Memory B cell (primary cell): ENCODE measurements around the gene C11orf54.
A peak's percentile ranks its signal among the peaks of the same experiment; 100 is the strongest.

Experiments used
- ATAC-seq: fragments of 150-1000 bp; cut with Tn5 transposase; 2 replicates; pipeline ENCODE4 v1.10.0; 2021; ENCODE audit warnings: low read depth, mild to moderate bottlenecking, moderate library complexity
- DNase-seq, 2 donors: peaks; one replicate each; pipeline ENCODE4 v3.0.0; 2022; ENCODE audit warnings: low spot score in 2 of 2
- H3K27ac Mint-ChIP-seq: one replicate; pipeline ENCODE4 v1.8.0; 2022; ENCODE audit warnings: mild to moderate bottlenecking, moderate library complexity, mixed read lengths
- H3K27me3 Mint-ChIP-seq: one replicate; pipeline ENCODE4 v1.8.0; 2022; ENCODE audit warnings: mixed read lengths
- H3K36me3 Mint-ChIP-seq: one replicate; pipeline ENCODE4 v1.8.0; 2022; ENCODE audit warnings: mild to moderate bottlenecking, mixed read lengths
- H3K4me1 Mint-ChIP-seq: one replicate; pipeline ENCODE4 v1.8.0; 2022; ENCODE audit warnings: mixed read lengths
- H3K4me3 Mint-ChIP-seq: one replicate; pipeline ENCODE4 v1.8.0; 2022; ENCODE audit warnings: mild to moderate bottlenecking, moderate library complexity, mixed read lengths
- H3K9me3 Mint-ChIP-seq: one replicate; pipeline ENCODE4 v1.8.0; 2022; ENCODE audit warnings: mixed read lengths

C11orf54 gene

DNA sequence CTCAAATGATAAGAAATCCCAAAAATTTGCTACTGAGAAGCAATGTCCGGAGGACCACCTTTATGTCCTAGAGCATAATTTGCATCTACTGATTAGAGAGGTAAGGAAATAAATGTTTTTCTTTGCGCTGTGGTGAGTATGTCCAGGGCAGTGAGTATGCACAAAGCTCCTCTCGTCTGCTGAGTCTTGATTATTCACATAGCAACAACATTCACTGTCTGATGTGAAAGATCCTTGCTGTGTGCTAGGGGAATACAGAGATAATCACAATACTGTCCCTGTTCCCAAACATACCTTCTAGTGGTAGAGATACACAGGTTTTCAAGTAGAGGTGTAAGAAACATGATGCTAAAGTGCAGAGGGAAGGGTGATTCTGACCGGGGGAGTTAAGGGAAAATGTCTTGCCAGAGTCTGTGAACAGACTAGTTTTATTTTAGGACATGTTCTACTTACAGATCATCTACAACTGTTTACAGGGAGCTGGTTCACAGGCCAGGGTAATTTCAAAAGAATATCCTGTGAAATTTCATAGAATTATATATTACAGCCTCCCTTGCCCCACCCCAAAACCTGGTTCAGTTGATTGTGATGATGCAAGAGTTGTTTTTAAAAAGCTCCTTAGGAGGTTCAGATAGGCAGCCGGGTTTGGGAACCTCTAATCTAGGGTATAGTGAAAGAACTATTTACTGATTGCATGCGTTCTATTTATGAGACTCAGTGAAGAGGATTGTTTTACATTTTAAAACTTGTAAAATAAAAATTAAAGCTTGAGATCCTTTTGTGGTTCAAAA is 55.2 kb downstream of the C11orf54 start:
- Mint-ChIP-seq H3K4me3 (no peak overlapping the region), H3K9me3 (no peaks in the 10 kb centered on the region), H3K4me1 (no peaks in the 10 kb centered on the region), H3K36me3 (peaks cover 16% of the 10 kb centered on the region), H3K27ac (no peak overlapping the region), H3K27me3 (no peaks in the 10 kb centered on the region)
- DNase-seq (no peak), ATAC-seq (no peak)

DNA sequence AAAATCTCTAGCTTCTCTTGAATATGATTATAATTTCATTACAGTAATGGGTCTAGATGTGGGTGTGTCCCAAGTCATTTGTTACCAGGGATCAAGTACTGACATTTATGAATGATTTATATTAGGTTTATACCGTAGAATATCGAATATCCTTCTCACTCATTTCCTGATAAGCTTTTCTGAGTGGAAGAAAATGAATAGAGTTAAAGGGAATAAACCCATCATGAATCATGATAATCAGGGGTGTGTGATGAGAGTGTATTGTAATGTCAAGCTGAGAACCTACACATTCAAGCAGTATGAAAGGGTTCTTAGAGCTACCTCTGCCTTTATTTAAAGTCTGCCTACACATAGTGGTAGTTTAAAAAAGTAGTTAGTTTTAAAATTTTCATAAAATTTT is 59.9 kb downstream of the C11orf54 start:
- Mint-ChIP-seq H3K36me3 (peaks cover 35% of the 10 kb centered on the region), H3K9me3 (no peaks in the 10 kb centered on the region), H3K27me3 (no peaks in the 10 kb centered on the region), H3K4me3 (no peak overlapping the region), H3K27ac (no peak overlapping the region), H3K4me1 (no peaks in the 10 kb centered on the region)
- ATAC-seq (no peak), DNase-seq (no peak)

DNA sequence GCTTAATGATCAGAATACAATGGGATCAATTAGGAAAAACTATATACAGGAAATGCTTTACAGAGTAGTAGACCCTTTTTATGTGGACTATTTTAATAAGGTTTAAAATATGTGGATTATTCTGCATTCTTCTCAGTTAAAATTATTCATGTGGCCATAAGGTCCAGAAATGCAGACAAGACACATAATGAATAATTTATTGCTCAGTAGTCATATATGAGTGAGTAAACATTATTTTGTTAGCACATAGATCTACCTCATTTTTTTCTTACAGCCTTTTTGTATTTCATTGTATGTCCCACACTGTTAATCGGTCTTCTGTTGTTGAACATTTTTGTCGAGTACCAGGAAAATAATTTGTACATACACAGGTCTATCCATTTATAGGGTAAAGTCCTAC is 63.4 kb downstream of the C11orf54 start:
- H3K4me1 Mint-ChIP-seq, result no peaks in the 10 kb centered on the region
- no peak overlapping the region for H3K4me3 Mint-ChIP-seq
- H3K9me3 Mint-ChIP-seq, result no peaks in the 10 kb centered on the region
- H3K36me3 Mint-ChIP-seq, result peaks cover 36% of the 10 kb centered on the region
- H3K27ac Mint-ChIP-seq, result no peak overlapping the region
- no peak for ATAC-seq
- no peaks in the 10 kb centered on the region for H3K27me3 Mint-ChIP-seq
- no peak for DNase-seq

DNA sequence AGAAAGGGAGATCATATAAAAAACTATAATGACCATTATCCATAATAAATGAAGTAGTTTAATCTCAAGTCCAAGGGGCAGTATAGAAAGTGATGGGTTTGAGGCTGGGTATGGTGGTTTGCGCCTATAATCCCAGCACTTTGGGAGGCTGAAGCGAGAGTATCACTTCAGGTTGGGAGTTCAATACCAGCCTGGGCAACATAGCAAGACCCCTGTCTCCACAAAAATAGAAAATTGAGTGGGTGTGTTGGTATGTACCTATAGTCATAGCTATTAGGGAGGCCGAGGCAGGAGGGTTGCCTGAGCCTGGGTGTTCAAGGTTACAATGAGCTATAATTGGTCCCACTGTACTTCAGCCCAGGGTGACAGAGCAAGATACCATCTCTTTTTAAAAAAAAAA is 66.5 kb downstream of the C11orf54 start:
- ATAC-seq, result no peak
- Mint-ChIP-seq H3K9me3 (no peaks in the 10 kb centered on the region), H3K27ac (peak overlapping the region; percentile 28), H3K36me3 (peaks cover 44% of the 10 kb centered on the region), H3K27me3 (no peaks in the 10 kb centered on the region), H3K4me3 (no peak overlapping the region), H3K4me1 (no peaks in the 10 kb centered on the region)
- DNase-seq, result no peak

DNA sequence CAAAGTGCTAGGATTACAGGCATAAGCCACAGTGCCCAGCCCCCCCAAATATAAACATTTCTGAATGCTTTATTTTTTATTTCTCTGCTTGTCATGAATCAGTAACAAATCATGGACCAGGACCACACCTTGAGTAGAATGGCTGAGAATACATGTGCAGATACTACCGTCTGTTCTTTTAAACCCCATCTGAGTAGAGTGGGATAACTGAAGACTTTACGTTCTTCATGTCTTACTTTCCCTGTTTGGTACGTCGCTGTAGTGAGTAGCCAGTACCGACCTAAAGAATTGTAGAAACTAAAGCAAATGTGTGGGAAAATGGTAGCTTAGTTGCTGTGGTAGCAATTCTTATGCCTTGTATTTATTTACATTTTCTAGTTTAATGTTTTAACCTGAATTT is 72.5 kb downstream of the C11orf54 start:
- H3K4me1 Mint-ChIP-seq, result no peaks in the 10 kb centered on the region
- DNase-seq (no peak), ATAC-seq (no peak)
- H3K27ac Mint-ChIP-seq, result no peak overlapping the region
- H3K36me3 Mint-ChIP-seq, result peaks cover 28% of the 10 kb centered on the region
- no peaks in the 10 kb centered on the region for H3K27me3 Mint-ChIP-seq
- no peak overlapping the region for H3K4me3 Mint-ChIP-seq
- no peaks in the 10 kb centered on the region for H3K9me3 Mint-ChIP-seq
